AG08395 (cell line): ENCODE measurements around the gene FANCD2OS.
"Not testable (repeated sequence)": the region's sequence is repeated elsewhere in the genome, so short reads cannot be mapped to it uniquely, and the experiment has no call there.

Experiments used
- DNase-seq: peaks from one replicate; pipeline ENCODE4 v3.0.0; 2012; ENCODE audit warnings: mixed read lengths, low spot score

FANCD2OS gene, protein sequence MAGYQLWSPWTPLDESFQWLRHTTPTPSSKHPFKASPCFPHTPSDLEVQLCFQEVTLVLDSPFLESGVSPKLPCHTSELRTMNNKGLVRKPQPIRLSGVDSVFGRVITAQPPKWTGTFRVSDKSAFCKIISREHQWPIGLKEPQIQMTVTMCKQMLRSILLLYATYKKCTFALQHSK

DNA sequence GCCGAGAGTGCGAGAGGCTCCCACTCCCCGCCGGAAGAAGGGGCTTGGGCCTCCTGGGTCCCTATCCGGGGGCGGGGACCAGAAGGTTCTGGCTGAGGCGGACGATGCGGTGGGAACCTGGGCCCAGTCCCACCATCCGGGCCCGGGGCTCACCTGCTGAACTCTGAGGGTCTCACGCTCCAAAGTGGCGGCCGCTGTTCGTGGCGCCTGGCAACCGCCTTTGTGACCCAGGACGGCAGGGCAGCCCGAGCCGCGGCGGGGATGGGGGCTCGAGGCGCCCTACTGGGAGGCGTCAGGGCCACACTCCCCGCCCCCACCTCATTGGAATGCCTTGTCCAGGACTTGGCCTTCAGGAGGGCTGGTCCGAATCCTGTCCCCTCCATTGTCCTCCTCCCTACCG lies at the start of gene FANCD2OS:
FANCD2OS (minus strand) TSS at position 165 of the 400 bp plus-strand sequence. CDS start 3,481 bp downstream, outside the sequence.
- DNase-seq = no peak

DNA sequence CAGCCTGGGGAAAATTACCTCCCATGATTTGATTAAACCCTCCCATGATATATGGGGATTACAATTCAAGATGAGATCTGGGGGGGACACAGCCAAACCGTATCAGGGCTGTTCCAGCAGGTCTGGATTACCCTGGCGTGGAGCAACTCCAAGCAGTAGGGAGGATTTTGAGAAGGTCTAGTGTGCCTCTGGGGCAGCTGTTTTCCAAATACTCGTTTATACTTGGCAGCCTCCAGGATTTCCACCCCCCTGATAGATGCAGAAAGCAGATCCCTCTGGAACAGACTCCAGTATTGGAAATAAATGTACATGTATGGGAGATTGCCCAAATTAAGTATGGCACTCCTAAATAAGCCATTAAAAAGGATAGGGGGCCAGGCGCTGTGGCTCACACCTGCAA lies 49.0 kb upstream of the FANCD2OS start:
- DNase-seq = no peak

DNA sequence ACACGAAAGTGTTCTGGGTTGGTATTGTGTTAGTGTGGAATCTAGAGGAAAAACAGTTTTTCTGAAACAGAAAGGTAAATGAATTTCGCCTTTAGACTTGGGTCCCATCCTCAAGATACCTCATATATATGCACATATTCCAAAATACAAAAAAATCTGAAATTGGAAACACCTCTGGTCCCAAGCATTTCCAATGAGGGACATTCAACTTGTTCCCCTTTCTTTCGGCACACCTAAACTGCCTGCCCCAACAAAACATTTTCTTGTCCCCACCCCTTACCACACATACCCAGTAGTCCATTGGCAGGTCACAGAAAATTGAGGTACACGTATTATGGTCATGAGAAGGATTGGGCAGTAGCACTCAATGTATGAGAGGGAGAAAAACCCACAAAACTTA lies 47.6 kb upstream of the FANCD2OS start:
- no peak for DNase-seq

DNA sequence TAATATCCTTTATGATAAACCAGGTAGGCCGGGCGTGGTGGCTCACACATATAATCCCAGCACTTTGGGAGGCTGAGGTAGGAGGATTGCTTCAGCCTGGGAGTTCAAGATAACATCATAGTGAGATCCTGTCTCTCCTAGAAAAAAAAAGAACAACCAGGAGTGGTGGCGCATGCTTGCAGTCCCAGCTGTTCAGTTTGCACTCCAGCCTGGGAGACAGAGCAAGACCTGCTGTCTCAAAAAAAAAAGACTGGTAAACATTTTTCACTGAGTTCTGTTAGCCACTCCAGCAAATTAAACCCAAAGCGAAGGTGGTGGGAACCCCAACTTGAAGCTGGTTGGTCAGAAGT lies 47.0 kb upstream of the FANCD2OS start:
- DNase-seq = no peak

DNA sequence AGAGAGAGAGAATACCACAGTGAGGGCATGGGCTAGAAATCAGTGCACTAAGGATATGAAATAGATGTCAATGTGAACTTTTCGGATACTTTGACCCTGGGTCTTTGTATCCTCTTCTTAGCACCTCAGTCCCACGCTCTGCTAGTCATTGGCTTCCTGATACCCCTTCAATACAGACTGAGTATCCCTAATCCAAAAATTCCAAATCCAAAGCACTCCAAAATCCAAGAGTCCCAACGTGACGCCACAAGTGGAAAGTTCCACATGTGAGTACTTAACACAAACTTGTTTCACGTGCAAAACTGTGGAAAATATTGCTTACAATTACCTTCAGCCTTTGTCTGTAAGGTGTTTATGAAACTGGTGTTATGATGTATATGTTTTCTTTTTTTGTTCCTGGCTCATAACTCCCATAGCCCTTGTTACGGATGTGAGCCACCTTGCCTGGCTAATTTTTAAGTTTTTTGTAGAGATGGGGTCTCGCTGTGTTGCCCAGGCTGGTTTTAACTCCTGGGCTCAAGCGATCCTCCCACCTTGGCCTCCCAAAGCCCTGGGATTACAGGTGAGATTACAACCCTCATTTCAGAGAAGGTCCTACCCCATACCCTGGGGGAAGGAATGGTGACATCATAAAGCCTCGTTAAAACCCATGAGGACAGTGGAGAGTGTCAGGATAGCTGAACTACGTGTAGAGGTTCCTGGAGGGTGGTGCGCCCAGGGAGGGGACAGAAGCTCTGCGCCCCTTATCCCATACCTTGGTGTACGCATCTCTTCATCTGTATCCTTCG lies 46.5 kb upstream of the FANCD2OS start:
- DNase-seq = no peak

DNA sequence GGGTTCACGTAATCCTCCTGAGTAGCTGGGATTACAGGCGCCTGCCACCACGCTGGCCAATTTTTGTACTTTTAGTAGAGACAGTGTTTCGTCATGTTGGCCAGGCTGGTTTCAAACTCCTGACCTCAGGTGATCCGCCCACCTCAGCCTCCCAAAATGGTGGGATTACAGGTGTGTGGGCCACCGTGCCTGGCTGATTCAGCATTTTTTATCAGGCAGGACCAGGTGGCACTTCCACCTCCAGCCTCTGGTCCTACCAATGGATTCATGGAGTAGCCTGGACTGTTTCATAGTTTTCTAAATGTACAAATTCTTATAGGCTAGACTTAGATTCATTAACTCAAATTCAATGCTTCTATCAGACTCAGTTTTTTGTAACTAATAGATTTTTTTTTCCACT lies 42.9 kb upstream of the FANCD2OS start:
- DNase-seq = no peak

DNA sequence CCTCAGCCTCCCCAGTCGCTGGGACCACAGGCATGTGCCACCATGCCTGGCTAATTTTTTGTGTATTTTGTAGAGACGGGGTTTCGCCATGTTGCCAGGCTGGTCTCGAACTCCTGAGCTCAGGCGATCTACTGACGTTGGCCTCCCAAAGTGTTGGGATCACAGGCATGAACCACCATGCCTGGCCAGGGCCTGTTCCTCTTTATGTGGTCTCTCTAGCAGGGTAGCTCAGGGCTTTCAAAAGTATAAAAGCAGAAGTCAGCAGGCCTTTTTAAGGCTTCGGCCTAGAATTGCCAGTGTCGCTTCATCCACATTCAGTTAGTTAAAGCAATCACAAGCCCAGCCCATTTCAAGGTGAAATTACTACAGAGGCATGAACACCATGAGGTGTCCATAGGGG lies 41.2 kb upstream of the FANCD2OS start:
- no peak for DNase-seq

DNA sequence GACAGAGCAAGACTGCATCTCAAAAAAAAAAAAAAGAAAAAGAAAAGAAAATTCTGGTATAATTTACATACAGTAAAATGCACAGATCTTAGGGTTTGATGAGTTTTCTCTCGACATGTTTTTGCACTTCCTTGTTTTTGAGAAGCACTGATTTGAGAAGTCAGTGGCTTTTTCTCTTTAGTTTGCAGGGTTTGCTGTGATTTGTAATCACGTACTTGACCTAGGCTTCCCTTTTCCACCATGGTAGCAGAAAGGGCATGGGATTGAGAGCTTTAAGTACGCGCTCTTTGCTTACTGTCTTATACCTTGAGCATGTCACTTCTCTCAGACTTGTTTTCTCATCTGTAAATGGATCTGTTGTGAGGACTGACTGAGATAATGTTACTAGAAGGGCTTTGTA lies 37.6 kb upstream of the FANCD2OS start:
- no peak for DNase-seq

DNA sequence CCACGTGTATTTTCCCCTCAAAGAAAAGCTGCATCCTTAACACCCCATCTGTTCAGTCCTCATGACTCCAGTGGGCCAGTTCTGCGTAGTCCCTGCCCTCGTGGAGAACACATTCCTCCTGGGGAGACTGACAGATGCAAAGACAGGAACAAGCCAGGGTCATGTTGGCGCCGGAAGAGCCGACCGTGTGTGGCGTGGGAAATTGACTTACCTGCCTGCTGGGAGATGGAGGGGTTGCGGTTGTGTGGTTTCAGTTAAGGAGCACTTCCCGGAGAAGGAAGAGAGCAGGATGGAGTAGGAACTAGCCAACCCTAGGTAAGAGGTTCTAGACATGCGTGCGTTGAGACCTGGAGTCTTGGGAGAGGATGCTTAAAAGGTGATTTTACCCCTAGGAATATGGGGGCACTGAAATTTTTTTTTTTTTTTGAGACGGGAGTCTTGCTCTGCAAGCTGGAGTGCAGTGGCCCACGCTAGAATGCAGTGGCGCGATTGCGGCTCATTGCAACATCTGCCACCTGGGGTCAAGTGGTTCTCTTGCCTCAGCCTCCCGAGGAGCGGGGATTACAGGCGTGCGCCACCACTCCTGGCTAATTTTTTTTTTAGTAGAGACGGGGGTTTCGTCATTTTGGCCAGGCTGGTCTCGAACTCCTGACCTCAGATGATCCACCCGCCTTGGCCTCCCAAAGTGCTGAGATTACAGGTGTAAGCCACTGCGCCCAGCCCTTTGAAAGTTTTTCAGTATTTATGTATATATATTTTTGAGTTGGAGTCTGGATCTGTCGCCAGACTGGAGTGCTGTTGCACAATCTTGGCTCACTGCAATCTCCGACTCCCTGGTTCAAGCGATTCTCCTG lies 34.9 kb upstream of the FANCD2OS start:
- no peak for DNase-seq

DNA sequence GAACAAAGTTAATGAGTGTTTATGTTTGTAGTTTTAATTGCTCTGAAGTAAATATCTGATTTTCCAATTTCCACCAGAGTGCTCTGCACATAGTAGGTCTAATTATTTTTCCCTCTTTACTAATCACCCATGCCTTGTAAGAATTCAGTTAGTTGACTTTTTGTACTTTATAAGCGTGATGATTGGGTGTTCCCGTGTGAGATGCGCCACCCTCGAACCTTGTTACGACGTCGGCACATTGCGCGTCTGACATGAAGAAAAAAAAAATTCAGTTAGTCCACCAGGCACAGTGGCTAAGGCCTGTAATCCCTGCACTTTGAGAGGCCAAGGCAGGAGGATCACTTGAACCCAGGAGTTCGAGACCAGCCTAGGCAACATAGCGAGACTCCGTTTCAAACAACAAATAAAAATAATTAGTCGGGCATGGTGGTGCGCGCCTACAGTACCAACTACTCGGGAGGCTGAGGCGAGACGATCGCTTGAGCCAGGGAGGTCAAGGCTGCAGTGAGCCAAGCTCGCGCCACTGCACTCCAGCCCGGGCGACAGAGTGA lies 33.0 kb upstream of the FANCD2OS start:
- DNase-seq = no peak

DNA sequence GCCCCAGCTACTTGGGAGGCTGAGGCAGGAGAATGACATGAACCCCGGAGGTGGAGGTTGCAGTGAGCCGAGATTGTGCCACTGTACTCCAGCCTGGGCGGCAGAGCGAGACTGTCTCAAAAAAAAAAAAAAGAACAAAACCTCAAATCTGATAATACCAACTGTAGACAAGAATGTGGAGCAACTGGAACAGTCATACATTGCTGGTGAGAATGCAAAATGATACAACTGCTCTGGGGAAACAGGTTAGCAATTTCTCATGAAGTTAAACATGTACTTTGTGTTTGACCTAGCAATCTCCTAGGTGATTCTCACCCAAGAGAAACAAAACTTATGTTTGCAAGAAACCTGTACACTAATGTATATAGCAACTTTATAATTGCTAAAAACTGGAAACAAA lies 29.1 kb upstream of the FANCD2OS start:
- no peak for DNase-seq

DNA sequence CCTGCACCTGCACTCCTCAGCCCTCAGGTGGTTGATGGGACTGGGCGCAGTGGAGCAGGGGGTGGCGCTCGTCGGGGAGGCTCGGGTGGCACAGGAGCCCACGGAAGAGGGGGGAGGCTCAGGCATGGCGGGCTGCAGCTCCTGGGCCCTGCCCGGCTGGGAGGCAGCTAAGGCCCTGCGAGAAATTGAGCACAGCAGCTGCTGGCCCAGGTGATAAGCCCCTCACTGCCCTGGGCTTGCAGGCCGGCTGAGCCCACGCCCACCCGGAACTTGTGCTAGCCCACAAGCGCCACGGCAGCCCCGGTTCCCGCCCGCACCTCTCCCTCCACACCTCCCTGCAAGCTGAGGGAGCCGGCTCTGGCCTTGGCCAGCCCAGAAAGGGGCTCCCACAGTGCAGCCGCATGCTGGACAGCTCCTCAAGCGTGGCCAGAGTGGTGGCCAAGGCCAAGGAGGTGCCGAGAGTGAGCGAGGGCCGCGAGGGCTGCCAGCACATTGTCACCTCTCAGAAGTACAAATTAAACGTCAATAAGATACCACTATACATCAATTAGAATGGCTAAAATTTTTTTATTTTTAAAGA lies 28.5 kb upstream of the FANCD2OS start:
- no peak for DNase-seq

DNA sequence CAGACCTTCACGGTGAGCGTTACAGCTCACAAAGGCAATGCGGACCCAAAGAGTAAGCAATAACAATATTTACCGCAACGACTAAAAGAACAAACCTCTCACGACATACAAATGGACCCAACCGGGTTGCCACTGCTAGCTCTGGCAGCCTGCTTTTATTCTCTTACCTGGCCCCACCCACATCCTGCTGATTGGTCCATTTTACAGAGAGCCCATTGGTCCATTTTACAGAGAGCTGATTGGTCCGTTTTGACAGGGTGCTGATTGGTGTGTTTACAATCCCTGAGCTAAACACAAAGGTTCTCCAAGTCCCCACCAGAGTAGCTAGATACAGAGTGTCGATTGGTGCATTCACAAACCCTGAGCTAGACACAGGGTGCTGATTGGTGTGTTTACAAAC lies 27.8 kb upstream of the FANCD2OS start:
- DNase-seq = not testable (repeated sequence)

DNA sequence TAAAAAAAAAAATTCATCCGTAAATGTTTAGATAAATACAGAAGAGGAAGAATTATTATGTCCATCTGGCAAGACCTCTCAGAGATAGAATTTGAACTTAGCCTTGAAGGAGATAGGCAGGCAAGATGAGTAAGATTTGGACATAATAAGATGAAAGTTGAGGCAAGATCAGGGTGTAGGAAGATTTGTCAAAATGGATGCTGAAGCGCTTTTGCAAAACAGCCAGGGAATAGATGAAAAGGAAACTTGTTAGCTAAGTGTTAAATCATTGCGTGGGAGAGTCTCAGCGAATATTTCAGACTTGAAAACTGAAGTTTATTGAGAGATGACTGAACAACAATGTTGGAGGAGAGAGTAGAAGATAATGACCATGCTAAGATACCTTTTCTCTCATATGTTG lies 14.7 kb upstream of the FANCD2OS start:
- DNase-seq = no peak

DNA sequence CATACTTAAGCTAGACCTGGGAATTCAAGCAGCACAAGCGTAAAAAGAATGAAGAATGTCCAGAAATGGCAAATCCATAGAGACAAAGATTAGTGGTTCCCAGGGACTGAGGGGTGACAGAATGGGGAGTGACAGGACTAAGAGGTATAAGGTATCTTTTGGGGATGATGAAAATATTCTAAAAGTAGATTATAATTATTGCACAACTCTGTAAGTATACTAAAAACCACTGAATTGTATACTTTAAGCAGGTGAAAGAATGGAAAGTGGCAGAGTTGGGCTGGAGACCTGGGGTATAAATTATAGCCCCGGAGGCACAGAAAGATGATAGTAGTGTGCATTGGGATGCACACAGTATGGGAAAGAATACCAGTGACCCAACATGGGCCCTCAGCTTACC lies 13.0 kb upstream of the FANCD2OS start:
- DNase-seq = no peak

DNA sequence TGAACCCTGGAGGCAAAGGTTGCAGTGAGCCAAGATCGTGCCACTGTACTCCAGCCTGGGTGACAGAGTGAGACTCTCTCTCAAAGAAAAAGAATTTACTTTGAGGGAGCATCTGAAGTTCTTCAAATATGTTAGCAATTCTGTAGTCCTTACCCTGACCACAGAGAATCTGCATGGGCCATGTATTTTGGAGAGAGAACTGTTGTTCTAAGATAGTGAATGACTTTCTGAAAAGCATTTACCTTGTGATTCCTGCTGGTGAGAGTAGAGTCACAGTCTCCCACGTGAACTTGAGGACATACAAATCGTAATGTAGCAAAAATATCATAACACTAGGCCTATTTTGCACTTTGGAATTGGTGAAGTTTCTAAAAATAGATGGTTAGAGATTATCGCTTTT lies 11.3 kb upstream of the FANCD2OS start:
- no peak for DNase-seq

DNA sequence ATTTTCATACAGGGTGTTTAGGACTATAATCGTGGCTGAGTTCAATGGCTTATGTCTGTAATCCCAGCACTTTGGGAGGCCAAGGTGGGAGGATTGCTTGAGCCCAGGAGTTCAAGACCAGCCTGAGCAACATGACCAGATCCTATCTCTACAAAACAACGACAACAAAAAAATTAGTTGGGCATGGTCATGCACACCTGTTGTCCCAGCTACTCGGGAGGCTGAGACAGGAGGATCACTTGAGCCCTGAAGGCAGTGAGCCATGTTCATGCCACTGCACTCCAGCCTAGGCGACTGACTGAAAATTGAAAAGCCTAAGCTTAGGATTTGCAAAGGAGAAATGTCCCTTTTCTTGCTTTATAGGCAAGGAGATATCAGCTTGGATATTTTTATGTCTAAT lies 8.9 kb upstream of the FANCD2OS start:
- DNase-seq = no peak

DNA sequence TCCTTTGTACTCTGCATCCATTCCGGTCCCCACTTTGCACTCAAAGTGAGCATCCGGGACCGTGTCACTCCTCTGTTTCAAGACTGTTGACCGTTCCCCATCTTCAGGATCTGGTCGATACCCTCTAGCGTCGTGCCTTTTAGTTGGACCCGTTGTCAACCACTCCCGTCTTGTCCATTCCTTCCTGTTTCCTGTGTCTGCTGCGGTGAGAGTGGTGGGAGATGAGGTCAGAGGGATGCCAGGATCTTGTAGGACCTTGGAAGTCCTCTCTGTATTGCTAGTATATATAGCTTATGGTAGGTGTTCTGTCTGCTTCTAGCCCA lies 8.0 kb upstream of the FANCD2OS start:
- DNase-seq = peak; percentile 40

DNA sequence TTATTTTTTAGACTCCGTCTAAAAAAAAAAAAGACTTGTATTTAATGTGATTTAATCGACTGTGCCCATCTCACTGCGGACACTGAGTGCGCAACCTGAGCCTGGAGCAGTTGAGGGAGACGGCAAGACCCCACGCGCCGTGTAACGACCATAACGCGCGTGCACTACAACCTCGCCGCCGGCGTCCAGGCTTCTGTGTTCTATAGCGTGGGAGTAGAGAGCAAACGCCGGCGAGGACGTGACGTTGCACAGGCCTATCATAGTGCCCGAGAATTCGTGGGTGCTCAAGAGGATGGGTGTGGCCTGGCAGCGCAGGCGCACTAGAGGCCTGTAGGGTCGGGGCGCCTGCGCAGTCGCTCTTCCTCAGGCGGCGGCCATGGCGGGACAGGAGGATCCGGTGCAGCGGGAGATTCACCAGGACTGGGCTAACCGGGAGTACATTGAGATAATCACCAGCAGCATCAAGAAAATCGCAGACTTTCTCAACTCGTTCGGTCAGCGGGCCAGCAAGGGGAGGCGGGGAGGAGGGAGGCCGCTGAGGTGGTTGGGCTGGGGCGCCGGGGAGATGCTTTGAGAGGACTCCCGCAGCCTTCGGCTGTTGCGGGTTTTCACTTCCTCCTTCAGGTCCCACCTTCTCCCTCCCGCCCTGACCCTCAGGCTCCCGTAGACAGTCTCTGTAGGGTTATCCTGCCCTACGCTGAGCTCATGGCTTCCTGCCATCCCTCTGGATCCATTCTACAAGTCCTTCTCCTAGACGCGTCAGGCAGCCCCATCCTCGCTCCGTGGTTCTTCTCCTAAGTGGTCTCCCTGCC lies 7.5 kb upstream of the FANCD2OS start, which contains the start of gene BRK1:
BRK1 (plus strand) TSS at position 350 of the 812 bp plus-strand sequence; CDS start at position 377, 27 bp downstream.
- DNase-seq = peak; percentile 100

DNA sequence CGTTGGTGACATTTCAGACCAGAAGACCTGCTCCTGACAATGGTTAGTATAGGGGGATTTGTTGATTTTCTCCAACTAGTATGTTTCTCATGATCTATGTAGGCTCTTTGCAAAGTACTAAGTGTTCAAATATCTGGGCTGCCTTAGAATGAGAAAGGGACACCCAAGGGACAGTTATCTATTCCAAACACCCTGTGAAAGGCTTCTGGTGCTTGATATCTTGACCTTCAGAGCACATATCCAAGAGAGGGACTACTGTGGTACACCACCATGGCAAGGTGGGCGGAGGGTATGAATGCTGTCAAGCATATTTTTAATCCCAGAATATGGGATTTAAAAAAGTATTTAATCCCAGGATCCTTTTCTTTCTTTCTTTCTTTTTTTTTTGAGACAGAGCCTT lies 1.1 kb downstream of the FANCD2OS start:
- no peak for DNase-seq

DNA sequence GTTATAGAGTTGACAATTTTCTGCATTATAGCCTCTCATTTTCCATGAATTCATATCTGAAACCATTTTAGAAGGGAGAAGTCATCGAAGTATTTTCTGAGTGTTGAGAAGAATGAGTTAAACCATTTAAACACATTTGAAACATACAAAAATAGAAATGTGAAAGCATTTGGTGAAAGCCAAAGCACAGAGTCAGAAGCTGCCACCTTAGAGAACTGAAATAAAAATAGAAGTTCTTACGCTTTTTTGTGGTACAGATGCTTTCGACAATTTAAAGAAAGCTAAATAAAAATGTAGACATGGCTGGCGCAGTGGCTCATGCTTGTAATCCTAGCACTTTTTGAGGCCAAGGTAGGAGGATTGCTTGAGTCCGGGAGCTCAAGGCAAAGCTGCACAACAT lies 9.0 kb downstream of the FANCD2OS start:
- DNase-seq = no peak

DNA sequence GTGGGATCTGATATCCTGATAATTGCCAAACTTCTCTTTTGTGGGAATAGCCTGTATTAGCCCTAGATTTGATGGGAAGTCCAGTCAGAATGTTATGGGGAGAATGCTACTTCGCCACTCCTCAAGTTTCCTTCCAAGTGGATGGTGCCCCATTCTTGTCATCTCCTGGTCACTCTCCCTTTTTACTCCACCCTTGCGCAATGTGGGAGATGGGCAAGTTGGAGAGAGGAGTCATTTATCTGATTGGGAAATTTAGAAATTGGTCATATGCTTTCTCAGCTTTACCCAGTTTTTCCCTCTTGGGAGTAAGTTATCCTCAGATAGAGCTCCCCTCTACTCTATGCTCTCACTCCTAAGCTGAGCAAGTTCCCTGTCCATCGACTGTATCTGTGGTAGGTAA lies 14.4 kb downstream of the FANCD2OS start:
- no peak for DNase-seq
